Panc1 (cell line): ENCODE results near the gene RANBP3. TPM values are rescaled to one million over a fixed set of nuclear protein-coding genes. Genes with fewer than 3 reads are reported as not detected.

ENCODE experiments used
- ATAC-seq: fragments of 200-7000 bp; cut with Tn5 transposase; 2 replicates; pipeline ENCODE4 v1.9.1; 2020; ENCODE audit warnings: mild to moderate bottlenecking, moderate library complexity
- BruUV-seq: library from RNA; stranded (reverse); fragments of 400-500 nt; replicated peaks from 2 replicates; lab custom pipeline; 2021; lab: Mats Ljungman, UMichigan
- CTCF ChIA-PET: fragments of 300-600 bp; sonication (Branson Sonifier 250); formaldehyde crosslinking; loops from one replicate; lab custom pipeline; 2022; ENCODE audit warnings: antibody characterized with exemption; lab: Charles Lee
- POLR2A ChIA-PET: fragments of 300-600 bp; sonication (Branson Sonifier 250); formaldehyde crosslinking; loops from one replicate; lab custom pipeline; 2022; ENCODE audit warnings: antibody characterized with exemption; lab: Charles Lee
- DNase-seq: peaks from one replicate; pipeline ENCODE4 v3.0.0-alpha.2; 2010; ENCODE audit warnings: low read depth, low spot score
- H3K27ac ChIP-seq: 2 replicates; pipeline ENCODE4 v1.5.1; 2011; ENCODE audit warnings: mild to moderate bottlenecking, low read length, inconsistent platforms
- H3K27me3 ChIP-seq: fragments of 200-500 bp; sonication (Bioruptor generic); 2 replicates; pipeline ENCODE4 v1.6.0; 2014; ENCODE audit warnings: low read length, inconsistent platforms; ENCODE audit not compliant: control insufficient read depth, insufficient read depth
- H3K36me3 ChIP-seq: fragments of 200-500 bp; sonication (Bioruptor generic); 2 replicates; pipeline ENCODE4 v1.5.1; 2014; ENCODE audit warnings: inconsistent platforms, mild to moderate bottlenecking, low read length, moderate library complexity; ENCODE audit not compliant: control insufficient read depth, insufficient read depth
- H3K4me1 ChIP-seq: 2 replicates; pipeline ENCODE4 v1.5.1; 2011; ENCODE audit warnings: inconsistent platforms, mild to moderate bottlenecking, low read length, moderate library complexity; ENCODE audit not compliant: control insufficient read depth, insufficient read depth
- H3K4me3 ChIP-seq, 2 experiments: 2 replicates each; pipeline ENCODE4 v1.5.1; 2011 to 2012; ENCODE audit warnings: low read depth in 2 of 2, low read length in 2 of 2, mild to moderate bottlenecking in 2 of 2, inconsistent platforms in 1 of 2, moderate library complexity in 1 of 2
- H3K9me3 ChIP-seq: fragments of 200-500 bp; sonication (Bioruptor generic); 2 replicates; pipeline ENCODE4 v1.5.1; 2014; ENCODE audit warnings: low read depth, mild to moderate bottlenecking, inconsistent platforms, low read length, moderate library complexity; ENCODE audit not compliant: control insufficient read depth, insufficient read depth
- CTCF ChIP-seq: fragments of 450-650 bp; IDR thresholded peaks from 2 replicates; pipeline ENCODE4 v1.5.1; 2017; ENCODE audit warnings: mild to moderate bottlenecking
- POLR2AphosphoS5 ChIP-seq: IDR thresholded peaks from 2 replicates; pipeline ENCODE4 v1.6.1; 2012; ENCODE audit warnings: mild to moderate bottlenecking, low read depth, low read length, moderate library complexity
- SIN3A ChIP-seq: IDR thresholded peaks from 2 replicates; pipeline ENCODE4 v1.6.1; 2012; ENCODE audit warnings: low read depth, mild to moderate bottlenecking, low read length, moderate library complexity, borderline replicate concordance; ENCODE audit not compliant: insufficient read depth
- TCF7L2 ChIP-seq: IDR thresholded peaks from 2 replicates; pipeline ENCODE4 v1.6.1; 2011; ENCODE audit warnings: mild to moderate bottlenecking, low read depth, low read length, inconsistent platforms
- in situ Hi-C: cut with HindIII; loops from 2 replicates; pipeline ENCODE4 v1.10.0; 2016; ENCODE audit warnings: low sequenced_read_pairs, low pct_unique_long_range_greater_than_20kb
- intact Hi-C: fragments of 100-400 bp; cut with micrococcal nuclease; formaldehyde crosslinking; loops from one replicate; pipeline ENCODE4 v1.10.0; 2022; ENCODE audit not compliant: unreplicated experiment
- total RNA-seq: library from RNA; stranded (reverse); gene quantifications from one replicate; pipeline ENCODE4 v1.2.1, GENCODE V29; 2021; ENCODE audit not compliant: unreplicated experiment
- TF ChIP-seq, protein P1 (sequence below), 2 experiments: IDR thresholded peaks; 2 replicates each; pipeline ENCODE4 v1.6.1; 2011 to 2012; ENCODE audit warnings: low read depth in 2 of 2, control low read depth in 1 of 2, low read length in 1 of 2, mild to moderate bottlenecking in 1 of 2, moderate library complexity in 1 of 2; ENCODE audit not compliant: insufficient read depth in 1 of 2

RANBP3 gene
- total RNA-seq, 1 experiment from 2014 or later, result 54.6 TPM

GRCh38 chr19:5953030-5953589, 24.8 kb downstream of the RANBP3 start:
- Histone ChIP-seq H3K4me3 (no peak overlapping the region), H3K36me3 (no peaks in the 10 kb centered on the region), H3K27me3 (no peaks in the 10 kb centered on the region), H3K9me3 (no peaks in the 10 kb centered on the region), H3K27ac (no peak overlapping the region), H3K4me1 (peaks cover 20% of the 10 kb centered on the region)
- TF ChIP-seq, protein P1, sequence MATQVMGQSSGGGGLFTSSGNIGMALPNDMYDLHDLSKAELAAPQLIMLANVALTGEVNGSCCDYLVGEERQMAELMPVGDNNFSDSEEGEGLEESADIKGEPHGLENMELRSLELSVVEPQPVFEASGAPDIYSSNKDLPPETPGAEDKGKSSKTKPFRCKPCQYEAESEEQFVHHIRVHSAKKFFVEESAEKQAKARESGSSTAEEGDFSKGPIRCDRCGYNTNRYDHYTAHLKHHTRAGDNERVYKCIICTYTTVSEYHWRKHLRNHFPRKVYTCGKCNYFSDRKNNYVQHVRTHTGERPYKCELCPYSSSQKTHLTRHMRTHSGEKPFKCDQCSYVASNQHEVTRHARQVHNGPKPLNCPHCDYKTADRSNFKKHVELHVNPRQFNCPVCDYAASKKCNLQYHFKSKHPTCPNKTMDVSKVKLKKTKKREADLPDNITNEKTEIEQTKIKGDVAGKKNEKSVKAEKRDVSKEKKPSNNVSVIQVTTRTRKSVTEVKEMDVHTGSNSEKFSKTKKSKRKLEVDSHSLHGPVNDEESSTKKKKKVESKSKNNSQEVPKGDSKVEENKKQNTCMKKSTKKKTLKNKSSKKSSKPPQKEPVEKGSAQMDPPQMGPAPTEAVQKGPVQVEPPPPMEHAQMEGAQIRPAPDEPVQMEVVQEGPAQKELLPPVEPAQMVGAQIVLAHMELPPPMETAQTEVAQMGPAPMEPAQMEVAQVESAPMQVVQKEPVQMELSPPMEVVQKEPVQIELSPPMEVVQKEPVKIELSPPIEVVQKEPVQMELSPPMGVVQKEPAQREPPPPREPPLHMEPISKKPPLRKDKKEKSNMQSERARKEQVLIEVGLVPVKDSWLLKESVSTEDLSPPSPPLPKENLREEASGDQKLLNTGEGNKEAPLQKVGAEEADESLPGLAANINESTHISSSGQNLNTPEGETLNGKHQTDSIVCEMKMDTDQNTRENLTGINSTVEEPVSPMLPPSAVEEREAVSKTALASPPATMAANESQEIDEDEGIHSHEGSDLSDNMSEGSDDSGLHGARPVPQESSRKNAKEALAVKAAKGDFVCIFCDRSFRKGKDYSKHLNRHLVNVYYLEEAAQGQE (IDR thresholded peaks at IDR 0.05; ENCODE audit: insufficient read depth in 1 of 2, low read depth in 2 of 2, low read length in 1 of 2), result no peak
- TF ChIP-seq TCF7L2 (no peak), SIN3A (no peak), CTCF (no peak), POLR2AphosphoS5 (no peak)
- in situ Hi-C loops (no loop called here), intact Hi-C loops (no loop called here)
- no TSS peak for BruUV-seq
- ATAC-seq (no peak), DNase-seq (no peak)
- ChIA-PET POLR2A (no interaction called here), CTCF (no interaction called here)

DNA sequence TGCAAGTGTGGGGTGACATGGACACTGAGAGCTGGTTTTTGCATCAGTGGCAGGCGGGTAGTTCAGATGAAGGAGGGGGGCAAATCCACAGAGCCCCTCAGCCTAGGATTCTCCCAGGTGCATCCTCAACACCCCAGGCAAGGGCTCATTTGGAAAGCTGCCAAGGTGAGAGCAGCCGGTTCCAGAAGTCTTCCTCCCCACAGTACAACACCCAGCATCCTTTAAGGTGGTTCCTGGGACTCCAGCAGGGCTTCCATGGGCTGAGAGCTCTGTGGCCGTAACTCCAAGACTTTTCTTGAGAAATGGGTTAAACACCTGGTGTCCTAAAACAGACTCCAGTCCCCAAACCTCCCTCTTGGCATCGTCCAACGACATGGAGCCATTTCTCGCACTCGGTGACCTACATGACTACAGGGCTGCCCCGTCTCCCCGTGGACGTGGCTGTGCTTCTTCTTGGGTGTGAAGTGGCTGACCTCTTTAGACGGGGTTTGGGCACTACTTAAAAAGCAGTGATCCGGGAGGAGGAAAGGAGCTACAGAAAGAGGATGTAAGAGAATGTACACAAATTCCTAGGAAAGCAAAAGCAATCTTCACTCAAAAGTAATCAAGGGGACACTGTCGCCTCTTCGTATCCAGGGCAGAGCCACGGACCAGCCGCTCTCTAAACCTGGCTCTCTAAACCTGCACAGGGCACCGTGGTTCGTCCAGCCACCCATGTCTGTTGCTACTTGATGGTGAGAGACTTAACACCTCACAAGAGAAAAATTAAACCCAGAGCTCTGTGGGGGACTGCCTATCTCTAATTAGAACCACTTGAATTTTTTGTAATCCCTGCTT, 25.5 kb downstream of the RANBP3 start:
- ChIA-PET POLR2A (no interaction called here), CTCF (no interaction called here)
- no peaks in the 10 kb centered on the region for H3K36me3 ChIP-seq
- intact Hi-C loops (no loop called here), in situ Hi-C loops (no loop called here)
- BruUV-seq, result no TSS peak
- H3K4me3 ChIP-seq, result no peak overlapping the region
- ATAC-seq, result no peak
- H3K27me3 ChIP-seq, result no peaks in the 10 kb centered on the region
- no peak for DNase-seq
- H3K9me3 ChIP-seq, result no peaks in the 10 kb centered on the region
- H3K27ac ChIP-seq, result no peak overlapping the region
- H3K4me1 ChIP-seq, result peaks cover 20% of the 10 kb centered on the region
- TF ChIP-seq SIN3A, result no peak
- TF ChIP-seq TCF7L2, result no peak
- no peak for TF ChIP-seq CTCF
- no peak for TF ChIP-seq POLR2AphosphoS5
- TF ChIP-seq, protein P1 (IDR thresholded peaks at IDR 0.05; ENCODE audit: insufficient read depth in 1 of 2, low read depth in 2 of 2, low read length in 1 of 2), result no peak
